Activated CD4-positive, alpha-beta memory T cell treated with anti-CD3 and anti-CD28 coated beads for 36 hours (primary cell): ENCODE measurements around the gene TBC1D5. TPM values are rescaled to one million over a fixed set of nuclear protein-coding genes. Genes with fewer than 3 reads are reported as not detected.
"Not testable (repeated sequence)": the region's sequence is repeated elsewhere in the genome, so short reads cannot be mapped to it uniquely, and the experiment has no call there.

Experiments
- CTCF ChIA-PET: fragments of 350-600 bp; sonication (Branson Sonifier 250); formaldehyde crosslinking; loops from one replicate; lab custom pipeline; 2021; ENCODE audit warnings: antibody characterized with exemption, inconsistent platforms; lab: Charles Lee
- POLR2A ChIA-PET: fragments of 350-600 bp; sonication (Branson Sonifier 250); formaldehyde crosslinking; loops from one replicate; lab custom pipeline; 2021; ENCODE audit warnings: antibody characterized with exemption; lab: Charles Lee
- DNase-seq: peaks from one replicate; pipeline ENCODE4 v3.0.0-alpha.2; 2020
- H3K27ac Mint-ChIP-seq: one replicate; pipeline ENCODE4 v1.8.0; 2021; ENCODE audit warnings: mixed read lengths
- H3K27me3 Mint-ChIP-seq: one replicate; pipeline ENCODE4 v1.8.0; 2021; ENCODE audit warnings: mixed read lengths
- H3K36me3 Mint-ChIP-seq: one replicate; pipeline ENCODE4 v1.8.0; 2021; ENCODE audit warnings: mixed read lengths
- H3K4me1 Mint-ChIP-seq: one replicate; pipeline ENCODE4 v1.8.0; 2021; ENCODE audit warnings: low read depth, mixed read lengths
- H3K4me3 Mint-ChIP-seq: one replicate; pipeline ENCODE4 v1.8.0; 2021; ENCODE audit warnings: mild to moderate bottlenecking, mixed read lengths
- H3K9me3 Mint-ChIP-seq: one replicate; pipeline ENCODE4 v1.8.0; 2021; ENCODE audit warnings: mixed read lengths
- intact Hi-C: fragments of 100-400 bp; cut with micrococcal nuclease; formaldehyde crosslinking; loops from one replicate; pipeline ENCODE4 v1.15.1; 2023
- total RNA-seq, 2 experiments: library from RNA; stranded (reverse); gene quantifications; one replicate each; pipeline ENCODE4 v1.2.3, GENCODE V29; 2021

TBC1D5 gene
- total RNA-seq, 2 experiments from 2014 or later = 49.2 to 53.7 TPM

GRCh38 chr3:17369973-17370372, 372.5 kb downstream of the TBC1D5 start:
- intact Hi-C loops = no loop called here
- ChIA-PET POLR2A (no interaction called here), CTCF (no interaction called here)
- Mint-ChIP-seq H3K4me3 (no peak overlapping the region), H3K36me3 (peaks cover 14% of the 10 kb centered on the region), H3K4me1 (no peaks in the 10 kb centered on the region), H3K9me3 (no peaks in the 10 kb centered on the region), H3K27me3 (no peaks in the 10 kb centered on the region), H3K27ac (no peak overlapping the region)
- DNase-seq = no peak

- CTCF ChIA-PET = no interaction called here
- Mint-ChIP-seq H3K27me3 (no peaks in the 10 kb centered on the region), H3K9me3 (no peaks in the 10 kb centered on the region), H3K4me1 (no peaks in the 10 kb centered on the region), H3K36me3 (peaks cover 16% of the 10 kb centered on the region), H3K27ac (no peak overlapping the region), H3K4me3 (no peak overlapping the region)
- no peak for DNase-seq
- POLR2A ChIA-PET = no interaction called here
- intact Hi-C loops = no loop called here
These were observed 375.3 kb downstream of the TBC1D5 start for GRCh38 chr3:17367171-17367570.

GRCh38 chr3:17360991-17361390, 381.4 kb downstream of the TBC1D5 start:
- Mint-ChIP-seq H3K4me1 (no peaks in the 10 kb centered on the region), H3K36me3 (peaks cover 8% of the 10 kb centered on the region), H3K9me3 (no peaks in the 10 kb centered on the region), H3K27me3 (no peaks in the 10 kb centered on the region), H3K4me3 (no peak overlapping the region), H3K27ac (no peak overlapping the region)
- POLR2A ChIA-PET = no interaction called here
- no peak for DNase-seq
- intact Hi-C loops = no loop called here
- CTCF ChIA-PET = no interaction called here

GRCh38 chr3:17359911-17360310, 382.5 kb downstream of the TBC1D5 start:
- Mint-ChIP-seq H3K9me3 (no peaks in the 10 kb centered on the region), H3K36me3 (peaks cover 8% of the 10 kb centered on the region), H3K4me3 (no peak overlapping the region), H3K27ac (no peak overlapping the region), H3K27me3 (no peaks in the 10 kb centered on the region), H3K4me1 (no peaks in the 10 kb centered on the region)
- intact Hi-C loops = no loop called here
- no peak for DNase-seq
- ChIA-PET CTCF (no interaction called here), POLR2A (no interaction called here)

- Mint-ChIP-seq H3K27ac (no peak overlapping the region), H3K27me3 (no peaks in the 10 kb centered on the region), H3K9me3 (no peaks in the 10 kb centered on the region), H3K36me3 (peaks cover 4% of the 10 kb centered on the region), H3K4me3 (no peak overlapping the region), H3K4me1 (no peaks in the 10 kb centered on the region)
- POLR2A ChIA-PET = no interaction called here
- CTCF ChIA-PET = no interaction called here
- intact Hi-C loops = no loop called here
- DNase-seq = no peak
These were observed 385.3 kb downstream of the TBC1D5 start for GRCh38 chr3:17357035-17357710.

GRCh38 chr3:17356585-17356984, 385.8 kb downstream of the TBC1D5 start:
- Mint-ChIP-seq H3K4me1 (no peaks in the 10 kb centered on the region), H3K36me3 (peaks cover 6% of the 10 kb centered on the region), H3K4me3 (no peak overlapping the region), H3K27me3 (no peaks in the 10 kb centered on the region), H3K9me3 (peaks cover 3% of the 10 kb centered on the region), H3K27ac (no peak overlapping the region)
- POLR2A ChIA-PET = no interaction called here
- CTCF ChIA-PET = interaction anchor here (0.7 kb wide), 1 partner anchor 485 kb away, joined by 4 read pairs; no protein-coding TSS in a partner anchor
- DNase-seq = no peak
- intact Hi-C loops = no loop called here

- H3K27ac Mint-ChIP-seq = no peak overlapping the region
- no peaks in the 10 kb centered on the region for H3K4me1 Mint-ChIP-seq
- H3K4me3 Mint-ChIP-seq = no peak overlapping the region
- H3K27me3 Mint-ChIP-seq = no peaks in the 10 kb centered on the region
- no peak for DNase-seq
- ChIA-PET POLR2A (no interaction called here), CTCF (no interaction called here)
- intact Hi-C loops = no loop called here
- peaks cover 5% of the 10 kb centered on the region for H3K9me3 Mint-ChIP-seq
- peaks cover 8% of the 10 kb centered on the region for H3K36me3 Mint-ChIP-seq
These were observed 386.8 kb downstream of the TBC1D5 start for GRCh38 chr3:17355591-17355990.

- ChIA-PET CTCF (interaction anchor here (0.6 kb wide), 1 partner anchor 188 kb away, joined by 3 read pairs; no protein-coding TSS in a partner anchor), POLR2A (no interaction called here)
- Mint-ChIP-seq H3K27ac (no peak overlapping the region), H3K9me3 (peaks cover 5% of the 10 kb centered on the region), H3K4me3 (no peak overlapping the region), H3K27me3 (no peaks in the 10 kb centered on the region), H3K4me1 (no peaks in the 10 kb centered on the region), H3K36me3 (peaks cover 8% of the 10 kb centered on the region)
- DNase-seq = no peak
- intact Hi-C loops = no loop called here
These were observed 388.1 kb downstream of the TBC1D5 start for GRCh38 chr3:17354341-17354740.

GRCh38 chr3:17352620-17353019, 389.8 kb downstream of the TBC1D5 start:
- H3K4me1 Mint-ChIP-seq = no peaks in the 10 kb centered on the region
- H3K27ac Mint-ChIP-seq = no peak overlapping the region
- intact Hi-C loops = no loop called here
- no peaks in the 10 kb centered on the region for H3K27me3 Mint-ChIP-seq
- DNase-seq = no peak
- POLR2A ChIA-PET = no interaction called here
- no peak overlapping the region for H3K4me3 Mint-ChIP-seq
- H3K36me3 Mint-ChIP-seq = peaks cover 9% of the 10 kb centered on the region
- peaks cover 5% of the 10 kb centered on the region for H3K9me3 Mint-ChIP-seq
- CTCF ChIA-PET = no interaction called here

GRCh38 chr3:17351193-17351592, 391.2 kb downstream of the TBC1D5 start:
- H3K9me3 Mint-ChIP-seq, H3K4me1 Mint-ChIP-seq, CTCF ChIA-PET, DNase-seq, intact Hi-C loops, POLR2A ChIA-PET, H3K27me3 Mint-ChIP-seq, H3K4me3 Mint-ChIP-seq, H3K36me3 Mint-ChIP-seq, H3K27ac Mint-ChIP-seq: not testable (repeated sequence)

GRCh38 chr3:17349093-17349492, 393.3 kb downstream of the TBC1D5 start:
- POLR2A ChIA-PET = interaction anchor here (0.6 kb wide), 1 partner anchor 172 kb away, joined by 3 read pairs; no protein-coding TSS in a partner anchor
- Mint-ChIP-seq H3K27me3 (no peaks in the 10 kb centered on the region), H3K4me1 (no peaks in the 10 kb centered on the region), H3K27ac (no peak overlapping the region), H3K4me3 (no peak overlapping the region), H3K36me3 (peaks cover 6% of the 10 kb centered on the region), H3K9me3 (peaks cover 5% of the 10 kb centered on the region)
- CTCF ChIA-PET = interaction anchor here (0.5 kb wide), 1 partner anchor 577 kb away, joined by 3 read pairs; no protein-coding TSS in a partner anchor
- intact Hi-C loops = no loop called here
- no peak for DNase-seq

- no peak for DNase-seq
- no peaks in the 10 kb centered on the region for H3K9me3 Mint-ChIP-seq
- ChIA-PET CTCF (no interaction called here), POLR2A (no interaction called here)
- intact Hi-C loops = no loop called here
- H3K4me3 Mint-ChIP-seq = no peak overlapping the region
- H3K27me3 Mint-ChIP-seq = no peaks in the 10 kb centered on the region
- no peaks in the 10 kb centered on the region for H3K4me1 Mint-ChIP-seq
- H3K27ac Mint-ChIP-seq = no peak overlapping the region
- peaks cover 4% of the 10 kb centered on the region for H3K36me3 Mint-ChIP-seq
These were observed 400.3 kb downstream of the TBC1D5 start for GRCh38 chr3:17342119-17342518.

GRCh38 chr3:17340693-17341092, 401.7 kb downstream of the TBC1D5 start:
- peaks cover 4% of the 10 kb centered on the region for H3K36me3 Mint-ChIP-seq
- CTCF ChIA-PET = no interaction called here
- POLR2A ChIA-PET = no interaction called here
- intact Hi-C loops = no loop called here
- H3K9me3 Mint-ChIP-seq = no peaks in the 10 kb centered on the region
- no peaks in the 10 kb centered on the region for H3K4me1 Mint-ChIP-seq
- DNase-seq = no peak
- no peak overlapping the region for H3K4me3 Mint-ChIP-seq
- no peaks in the 10 kb centered on the region for H3K27me3 Mint-ChIP-seq
- no peak overlapping the region for H3K27ac Mint-ChIP-seq
